GM18511 (cell line): ENCODE results near the gene KDM5B.
"Not testable (repeated sequence)": the region's sequence is repeated elsewhere in the genome, so short reads cannot be mapped to it uniquely, and the experiment has no call there.

Experiments used
- ATAC-seq: cut with Tn5 transposase; IDR thresholded peaks from one replicate; pipeline ENCODE4 v1.9.1; 2021; ENCODE audit warnings: mild to moderate bottlenecking, moderate library complexity; ENCODE audit not compliant: unreplicated experiment

KDM5B gene

GRCh38 chr1:202815120-202815519, 6.9 kb upstream of the KDM5B start:
- no peak for ATAC-seq

- ATAC-seq, result no peak
Observed at GRCh38 chr1:202812176-202813026, 4.2 kb upstream of the KDM5B start.

- ATAC-seq, result peak; percentile 38
Observed at GRCh38 chr1:202811296-202812175, 3.3 kb upstream of the KDM5B start.

GRCh38 chr1:202810615-202811295, 2.5 kb upstream of the KDM5B start, which contains the start of gene PCAT6:
Gene PCAT6, plus strand, starts transcription at chr1:202810954.
- ATAC-seq, result peak; percentile 79

GRCh38 chr1:202810193-202810614, 2.0 kb upstream of the KDM5B start:
- ATAC-seq, result no peak

- ATAC-seq, result no peak
Observed at GRCh38 chr1:202809597-202810159, 1.5 kb upstream of the KDM5B start.

GRCh38 chr1:202807451-202807925, 733 bp downstream of the KDM5B start:
- no peak for ATAC-seq

GRCh38 chr1:202806845-202807450, 1.3 kb downstream of the KDM5B start:
- no peak for ATAC-seq

- no peak for ATAC-seq
Observed at GRCh38 chr1:202805886-202806844, 2.1 kb downstream of the KDM5B start.

GRCh38 chr1:202804126-202804525, 4.1 kb downstream of the KDM5B start:
- ATAC-seq, result no peak

GRCh38 chr1:202802998-202803932, 5.0 kb downstream of the KDM5B start:
- ATAC-seq, result no peak

GRCh38 chr1:202802034-202802433, 6.2 kb downstream of the KDM5B start:
- no peak for ATAC-seq

- ATAC-seq, result no peak
Observed at GRCh38 chr1:202801175-202801574, 7.0 kb downstream of the KDM5B start.

GRCh38 chr1:202800742-202801141, 7.5 kb downstream of the KDM5B start:
- ATAC-seq, result no peak

- no peak for ATAC-seq
Observed at GRCh38 chr1:202798792-202799331, 9.4 kb downstream of the KDM5B start.

- ATAC-seq, result no peak
Observed at GRCh38 chr1:202798260-202798659, 10.0 kb downstream of the KDM5B start.

GRCh38 chr1:202796670-202797069, 11.6 kb downstream of the KDM5B start:
- ATAC-seq, result no peak

- not testable (repeated sequence) for ATAC-seq
Observed at GRCh38 chr1:202794931-202795330, 13.3 kb downstream of the KDM5B start.
